22Rv1 (cell line): ENCODE measurements around the gene TNRC6B.

Experiments used
- CTCF ChIP-seq: fragments of 450-650 bp; IDR thresholded peaks from 2 replicates; pipeline ENCODE4 v1.5.1; 2017; ENCODE audit warnings: mild to moderate bottlenecking
- ZFX ChIP-seq: fragments of 450-650 bp; IDR thresholded peaks from 2 replicates; pipeline ENCODE4 v1.6.1; 2017; ENCODE audit warnings: antibody characterized with exemption, borderline replicate concordance

DNA sequence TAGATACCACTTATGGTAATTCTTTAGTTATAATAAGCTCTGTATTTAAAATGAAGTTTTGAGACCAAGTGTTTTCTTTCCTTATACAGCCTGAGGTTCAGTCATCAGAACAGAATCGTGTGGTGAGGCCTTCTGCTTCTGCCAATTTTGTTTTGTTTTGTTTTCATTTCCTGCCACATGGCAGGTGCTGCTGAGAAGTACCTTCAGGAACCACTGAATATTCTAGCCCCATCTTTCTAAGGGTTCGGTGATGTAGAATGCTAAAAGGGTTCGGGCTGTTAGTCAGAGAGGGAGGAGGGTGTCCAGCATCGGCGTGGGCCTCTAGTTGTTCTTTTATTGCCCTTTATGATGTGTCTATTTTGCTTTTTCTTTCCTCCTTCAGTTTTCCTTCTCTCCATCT, 25.8 kb downstream of the TNRC6B start:
- TF ChIP-seq CTCF (no peak), ZFX (no peak)
